Endothelial cell of umbilical vein (primary cell): ENCODE data around the gene CFAP20DC. TPM values are rescaled to one million over a fixed set of nuclear protein-coding genes. Genes with fewer than 3 reads are reported as not detected.

Experiments
- BruUV-seq: library from RNA; stranded (reverse); fragments of 400-500 nt; replicated peaks from 2 replicates; lab custom pipeline; 2021; lab: Mats Ljungman, UMichigan
- CTCF ChIA-PET: fragments of 300-600, 350-600 bp; sonication (Branson Sonifier 250); formaldehyde crosslinking; loops from one replicate; lab custom pipeline; 2021; ENCODE audit warnings: antibody characterized with exemption, inconsistent platforms; lab: Charles Lee
- POLR2A ChIA-PET: fragments of 300-600, 350-600 bp; sonication (Branson Sonifier 250); formaldehyde crosslinking; loops from one replicate; lab custom pipeline; 2021; ENCODE audit warnings: antibody characterized with exemption, inconsistent platforms; lab: Charles Lee
- DNase-seq: peaks from one replicate; pipeline ENCODE4 v3.0.0-alpha.2; 2011; ENCODE audit warnings: low read depth, low spot score
- FAIRE-seq: peaks from 2 replicates; lab custom pipeline; 2011; peaks lifted over from hg19 to GRCh38; lab: Jason Lieb, UNC
- H2AFZ ChIP-seq: 2 replicates; pipeline ENCODE4 v1.6.0; 2012; ENCODE audit warnings: low read depth, low read length, control low read depth, inconsistent platforms
- H3K27ac ChIP-seq: 2 replicates; pipeline ENCODE4 v1.5.1; 2011; ENCODE audit warnings: low read depth, mild to moderate bottlenecking, control low read depth, low read length, moderate library complexity; ENCODE audit not compliant: insufficient read depth
- H3K27me3 ChIP-seq, 2 experiments: 2 replicates each; pipeline versions ENCODE4 v1.6.0 to v1.6.1; 2011; ENCODE audit warnings: low read length in 2 of 2, mixed read lengths in 1 of 2; ENCODE audit not compliant: control insufficient read depth in 2 of 2, insufficient read depth in 2 of 2
- H3K36me3 ChIP-seq, 2 experiments: 2 replicates in 1 of 2; 3 replicates in 1 of 2; pipeline ENCODE4 v1.5.1; 2011; ENCODE audit warnings: low read length in 2 of 2, mild to moderate bottlenecking in 1 of 2, moderate library complexity in 1 of 2; ENCODE audit not compliant: control insufficient read depth in 2 of 2, insufficient read depth in 2 of 2; ENCODE audit errors: extremely low read depth in 1 of 2
- H3K4me1 ChIP-seq: 3 replicates; pipeline ENCODE4 v1.5.1; 2011; ENCODE audit warnings: mild to moderate bottlenecking, low read length; ENCODE audit not compliant: control insufficient read depth, insufficient read depth; ENCODE audit errors: extremely low read depth
- H3K4me2 ChIP-seq: 2 replicates; pipeline ENCODE4 v1.6.1; 2011; ENCODE audit warnings: low read length, control low read depth, mixed read lengths; ENCODE audit not compliant: insufficient read depth
- H3K4me3 ChIP-seq, 3 experiments: fragments of 200-600 bp in 1 of 3; sonication (generic), shearing (Covaris generic) in 1 of 3; replicated peaks in 1 of 3; 2 replicates each; pipeline ENCODE4 v1.5.1; 2011 to 2016; ENCODE audit warnings: control low read depth in 3 of 3, low read length in 3 of 3, mild to moderate bottlenecking in 2 of 3, inconsistent platforms in 1 of 3, low read depth in 1 of 3, moderate library complexity in 1 of 3; ENCODE audit not compliant: insufficient read depth in 1 of 3
- H3K79me2 ChIP-seq: 2 replicates; pipeline ENCODE4 v1.6.0; 2012; ENCODE audit warnings: low read length, inconsistent platforms; ENCODE audit not compliant: control insufficient read depth, insufficient read depth
- H3K9ac ChIP-seq: replicated peaks from 2 replicates; pipeline ENCODE3; 2011; ENCODE audit warnings: low read length, control low read depth; ENCODE audit not compliant: insufficient read depth; ENCODE audit errors: extremely low read depth
- H3K9me1 ChIP-seq: replicated peaks from 3 replicates; pipeline ENCODE4 v1.6.0; 2011; ENCODE audit warnings: mild to moderate bottlenecking, low read length; ENCODE audit not compliant: control insufficient read depth, insufficient read depth; ENCODE audit errors: extremely low read depth
- H3K9me3 ChIP-seq: replicated peaks from 2 replicates; pipeline ENCODE4 v1.5.1; 2012; ENCODE audit warnings: low read length, inconsistent platforms; ENCODE audit not compliant: control insufficient read depth, insufficient read depth
- H4K20me1 ChIP-seq: replicated peaks from 2 replicates; pipeline ENCODE3; 2011; ENCODE audit warnings: mild to moderate bottlenecking, low read length; ENCODE audit not compliant: control insufficient read depth, insufficient read depth; ENCODE audit errors: extremely low read depth
- EZH2 ChIP-seq: IDR thresholded peaks from 2 replicates; pipeline ENCODE4 v1.6.1; 2012; ENCODE audit warnings: borderline replicate concordance, low read depth, mild to moderate bottlenecking, moderate library complexity, low read length, inconsistent platforms; ENCODE audit not compliant: severe bottlenecking
- FOS ChIP-seq: IDR thresholded peaks from 2 replicates; pipeline ENCODE4 v1.6.1; 2011; ENCODE audit warnings: mild to moderate bottlenecking, low read length, moderate library complexity, borderline replicate concordance; ENCODE audit not compliant: insufficient read depth
- GATA2 ChIP-seq: IDR thresholded peaks from 2 replicates; pipeline ENCODE4 v1.7.0; 2011; ENCODE audit warnings: low read depth, mild to moderate bottlenecking, moderate library complexity, mixed read lengths, low read length; ENCODE audit not compliant: insufficient read length, insufficient read depth
- JUN ChIP-seq: IDR thresholded peaks from 2 replicates; pipeline ENCODE4 v1.6.1; 2011; ENCODE audit warnings: borderline replicate concordance, low read depth; ENCODE audit not compliant: insufficient read length, insufficient read depth
- MYC ChIP-seq: IDR thresholded peaks from one replicate; pipeline ENCODE4 v1.6.1; 2011; ENCODE audit warnings: mild to moderate bottlenecking, low read depth, low read length
- POLR2A ChIP-seq: IDR thresholded peaks from 2 replicates; pipeline ENCODE4 v1.6.1; 2012; ENCODE audit warnings: low read depth, mild to moderate bottlenecking, control low read depth, low read length
- POLR2AphosphoS5 ChIP-seq: IDR thresholded peaks from 2 replicates; pipeline ENCODE4 v1.6.1; 2012; ENCODE audit warnings: low read depth, mild to moderate bottlenecking, control low read depth, low read length, moderate library complexity; ENCODE audit not compliant: insufficient read depth
- dilution Hi-C: fragments of 300-500 bp; cut with MboI; formaldehyde crosslinking; loops from one replicate; pipeline ENCODE4 v1.15.0; 2019; ENCODE audit warnings: low sequenced_read_pairs; ENCODE audit not compliant: extremely low pct_ligation_motif_present
- intact Hi-C: fragments of 100-400 bp; cut with micrococcal nuclease; formaldehyde crosslinking; loops from one replicate; pipeline ENCODE4 v1.10.0; 2022
- polyA plus RNA-seq, 4 experiments: library from polyadenylated mRNA; depleted of rRNA in 3 of 4; stranded (reverse) in 3 of 4; unstranded in 1 of 4; fragments of >200 nt; gene quantifications; 2 replicates each; pipeline versions ENCODE4 v1.2.1 to v1.2.3, GENCODE V29; 2011 to 2012; ENCODE audit warnings: missing spikeins in 1 of 4
- total RNA-seq: library from RNA; stranded (reverse); gene quantifications from 2 replicates; pipeline ENCODE4 v1.2.3, GENCODE V29; 2021
- TF ChIP-seq, protein P1 (sequence below), 2 donors: IDR thresholded peaks; 1 replicate in 1 of 2; 2 replicates in 1 of 2; pipeline ENCODE4 v1.5.1; 2011; ENCODE audit warnings: low read length in 2 of 2, mild to moderate bottlenecking in 2 of 2, moderate library complexity in 2 of 2, control low read depth in 1 of 2, inconsistent platforms in 1 of 2, low read depth in 1 of 2; ENCODE audit not compliant: insufficient read depth in 1 of 2; ENCODE audit errors: extremely low read depth in 1 of 2
- TF ChIP-seq, protein P2 (sequence below): IDR thresholded peaks from 2 replicates; pipeline ENCODE4 v1.6.1; 2011; ENCODE audit not compliant: insufficient read depth, insufficient read length

Gene CFAP20DC
- total and polyA plus RNA-seq, 2 donors (not counting 3 experiments of a cell fraction or from before 2014, with no cell fraction given), result 0.92 to 2.1 TPM

DNA sequence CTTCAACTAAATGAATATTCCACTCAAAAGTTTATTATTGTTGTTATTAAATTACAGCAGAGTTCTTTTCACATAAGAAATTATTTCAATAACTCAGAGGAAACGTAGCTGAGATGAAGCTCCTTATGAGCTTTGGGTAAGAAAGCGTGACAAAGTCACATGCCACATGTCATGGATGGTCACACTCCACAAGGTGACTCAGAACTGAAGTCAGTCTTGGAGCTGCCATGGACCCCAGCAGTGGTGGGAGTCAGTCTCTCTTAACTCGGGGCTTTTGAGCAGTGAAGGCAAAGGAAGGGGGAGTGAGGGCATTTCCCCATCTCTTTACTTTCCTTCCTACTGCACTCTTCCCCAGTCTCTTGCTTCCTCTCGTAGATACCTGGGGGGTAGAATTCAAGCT lies 295.8 kb downstream of the CFAP20DC start:
- Histone ChIP-seq H3K36me3 (no peaks in the 10 kb centered on the region), H3K4me3 (no peak overlapping the region), H4K20me1 (no peaks in the 10 kb centered on the region), H3K9ac (no peak overlapping the region), H3K9me1 (no peaks in the 10 kb centered on the region), H3K27ac (no peak overlapping the region), H3K27me3 (no peaks in the 10 kb centered on the region), H3K79me2 (no peaks in the 10 kb centered on the region), H3K9me3 (no peaks in the 10 kb centered on the region), H3K4me1 (no peaks in the 10 kb centered on the region), H3K4me2 (no peak overlapping the region), H2AFZ (no peak overlapping the region)
- TF ChIP-seq, protein P1, sequence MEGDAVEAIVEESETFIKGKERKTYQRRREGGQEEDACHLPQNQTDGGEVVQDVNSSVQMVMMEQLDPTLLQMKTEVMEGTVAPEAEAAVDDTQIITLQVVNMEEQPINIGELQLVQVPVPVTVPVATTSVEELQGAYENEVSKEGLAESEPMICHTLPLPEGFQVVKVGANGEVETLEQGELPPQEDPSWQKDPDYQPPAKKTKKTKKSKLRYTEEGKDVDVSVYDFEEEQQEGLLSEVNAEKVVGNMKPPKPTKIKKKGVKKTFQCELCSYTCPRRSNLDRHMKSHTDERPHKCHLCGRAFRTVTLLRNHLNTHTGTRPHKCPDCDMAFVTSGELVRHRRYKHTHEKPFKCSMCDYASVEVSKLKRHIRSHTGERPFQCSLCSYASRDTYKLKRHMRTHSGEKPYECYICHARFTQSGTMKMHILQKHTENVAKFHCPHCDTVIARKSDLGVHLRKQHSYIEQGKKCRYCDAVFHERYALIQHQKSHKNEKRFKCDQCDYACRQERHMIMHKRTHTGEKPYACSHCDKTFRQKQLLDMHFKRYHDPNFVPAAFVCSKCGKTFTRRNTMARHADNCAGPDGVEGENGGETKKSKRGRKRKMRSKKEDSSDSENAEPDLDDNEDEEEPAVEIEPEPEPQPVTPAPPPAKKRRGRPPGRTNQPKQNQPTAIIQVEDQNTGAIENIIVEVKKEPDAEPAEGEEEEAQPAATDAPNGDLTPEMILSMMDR (IDR thresholded peaks at IDR 0.05; ENCODE audit: extremely low read depth in 1 of 2, insufficient read depth in 1 of 2, low read depth in 1 of 2, low read length in 2 of 2), result no peak
- TF ChIP-seq, protein P2, sequence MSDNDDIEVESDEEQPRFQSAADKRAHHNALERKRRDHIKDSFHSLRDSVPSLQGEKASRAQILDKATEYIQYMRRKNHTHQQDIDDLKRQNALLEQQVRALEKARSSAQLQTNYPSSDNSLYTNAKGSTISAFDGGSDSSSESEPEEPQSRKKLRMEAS, result no peak
- no peak for TF ChIP-seq POLR2AphosphoS5
- TF ChIP-seq MYC, result no peak
- TF ChIP-seq GATA2, result no peak
- TF ChIP-seq FOS, result no peak
- TF ChIP-seq POLR2A, result no peak
- no peak for TF ChIP-seq EZH2
- TF ChIP-seq JUN, result no peak
- FAIRE-seq, result no peak
- POLR2A ChIA-PET, result no interaction called here
- DNase-seq, result no peak
- no TSS peak for BruUV-seq
- CTCF ChIA-PET, result no interaction called here
- intact Hi-C loops, result no loop called here
- dilution Hi-C loops, result no loop called here
